Measurements from ENCODE around the gene ARID3A. TPM values are rescaled to one million over a fixed set of nuclear protein-coding genes. Genes with fewer than 3 reads are reported as not detected.

Gene ARID3A
- total and polyA plus RNA-seq, 7 donors: 2.3 to 6.7 (median 4.2) TPM

DNA sequence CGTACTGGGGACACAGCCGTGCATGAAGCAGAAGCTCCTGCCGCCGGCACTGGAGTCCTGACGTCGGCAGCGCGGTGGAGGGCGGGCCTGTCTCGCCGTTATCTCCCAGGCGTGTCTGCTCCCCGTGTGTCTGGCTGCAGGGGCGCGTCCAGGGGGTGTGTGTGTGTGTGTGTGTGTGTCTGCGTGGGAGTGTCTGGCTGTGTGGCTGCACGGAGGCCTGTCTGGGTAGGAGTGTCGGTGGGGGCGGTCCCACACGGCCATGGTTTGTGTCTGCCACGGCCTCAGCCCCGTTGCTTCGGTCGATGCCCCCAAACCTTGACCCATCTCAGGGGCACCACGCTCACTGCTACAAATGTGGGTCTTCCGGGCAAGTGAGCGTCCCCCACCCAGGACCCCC, 18.3 kb downstream of the ARID3A start:
- no peak for DNase-seq
- intact Hi-C loops (cut with DNase I): no loop called here
- peaks cover 10% of the 10 kb centered on the region for H3K4me1 ChIP-seq
- H3K27ac ChIP-seq: no peak overlapping the region
- no peak overlapping the region for H3K4me3 ChIP-seq
- ATAC-seq: no peak
- 84 to 91% (median 89%) methylated on average over 22 to 27 of the region's 27 CpGs for WGBS, 3 donors
- H3K9me3 ChIP-seq: no peaks in the 10 kb centered on the region
- H3K36me3 ChIP-seq (ENCODE audit: insufficient read depth in 1 of 2, low read depth in 1 of 2): no peaks in the 10 kb centered on the region
- H3K27me3 ChIP-seq (ENCODE audit: insufficient read depth in 3 of 3, low read length in 2 of 3): peaks cover 0 to 1% (median 0%) of the 10 kb centered on the region in 3 donors
- TF ChIP-seq, protein P1, sequence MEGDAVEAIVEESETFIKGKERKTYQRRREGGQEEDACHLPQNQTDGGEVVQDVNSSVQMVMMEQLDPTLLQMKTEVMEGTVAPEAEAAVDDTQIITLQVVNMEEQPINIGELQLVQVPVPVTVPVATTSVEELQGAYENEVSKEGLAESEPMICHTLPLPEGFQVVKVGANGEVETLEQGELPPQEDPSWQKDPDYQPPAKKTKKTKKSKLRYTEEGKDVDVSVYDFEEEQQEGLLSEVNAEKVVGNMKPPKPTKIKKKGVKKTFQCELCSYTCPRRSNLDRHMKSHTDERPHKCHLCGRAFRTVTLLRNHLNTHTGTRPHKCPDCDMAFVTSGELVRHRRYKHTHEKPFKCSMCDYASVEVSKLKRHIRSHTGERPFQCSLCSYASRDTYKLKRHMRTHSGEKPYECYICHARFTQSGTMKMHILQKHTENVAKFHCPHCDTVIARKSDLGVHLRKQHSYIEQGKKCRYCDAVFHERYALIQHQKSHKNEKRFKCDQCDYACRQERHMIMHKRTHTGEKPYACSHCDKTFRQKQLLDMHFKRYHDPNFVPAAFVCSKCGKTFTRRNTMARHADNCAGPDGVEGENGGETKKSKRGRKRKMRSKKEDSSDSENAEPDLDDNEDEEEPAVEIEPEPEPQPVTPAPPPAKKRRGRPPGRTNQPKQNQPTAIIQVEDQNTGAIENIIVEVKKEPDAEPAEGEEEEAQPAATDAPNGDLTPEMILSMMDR (IDR thresholded peaks at IDR 0.05): no peak

DNA sequence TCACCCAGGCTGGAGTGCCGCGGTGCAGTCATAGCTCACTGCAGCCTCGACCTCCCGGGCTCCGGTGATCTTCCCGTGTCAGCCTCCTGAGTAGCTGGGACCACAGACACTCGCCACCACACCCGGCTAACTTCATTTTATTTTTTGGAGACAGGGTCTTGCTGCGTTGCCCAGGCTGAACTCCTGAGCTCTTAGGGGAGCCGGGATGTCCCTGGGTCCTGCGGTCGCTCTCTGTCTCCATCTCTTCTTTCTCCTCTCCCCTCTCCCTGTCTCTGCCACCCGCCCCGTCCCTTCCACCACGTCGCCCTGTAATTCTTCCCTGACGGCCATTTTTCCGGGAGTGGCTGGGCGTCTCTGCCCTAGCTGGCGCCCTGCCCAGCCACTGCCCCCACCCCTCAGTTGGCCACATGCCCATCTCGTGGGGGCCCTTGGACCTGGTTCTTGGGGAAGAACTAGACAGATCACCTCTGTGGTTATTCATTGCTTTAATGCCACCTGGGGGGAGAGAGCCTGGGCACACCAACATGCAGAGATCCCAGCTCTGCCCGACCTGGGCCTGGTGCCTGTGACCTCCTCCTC, 18.9 kb downstream of the ARID3A start:
- TF ChIP-seq, protein P1 (IDR thresholded peaks at IDR 0.05): no peak
- WGBS, 3 donors: 68 to 76% (median 73%) methylated on average over 22 of the region's 22 CpGs
- no peaks in the 10 kb centered on the region for H3K9me3 ChIP-seq
- H3K4me1 ChIP-seq: peaks cover 10% of the 10 kb centered on the region
- H3K36me3 ChIP-seq (ENCODE audit: insufficient read depth in 1 of 2, low read depth in 1 of 2): no peaks in the 10 kb centered on the region
- peaks cover 0 to 1% (median 0%) of the 10 kb centered on the region in 3 donors for H3K27me3 ChIP-seq (ENCODE audit: insufficient read depth in 3 of 3, low read length in 2 of 3)
- H3K27ac ChIP-seq: no peak overlapping the region
- ATAC-seq (no peak), DNase-seq (no peak)
- intact Hi-C loops (cut with DNase I): no loop called here
- H3K4me3 ChIP-seq: no peak overlapping the region

DNA sequence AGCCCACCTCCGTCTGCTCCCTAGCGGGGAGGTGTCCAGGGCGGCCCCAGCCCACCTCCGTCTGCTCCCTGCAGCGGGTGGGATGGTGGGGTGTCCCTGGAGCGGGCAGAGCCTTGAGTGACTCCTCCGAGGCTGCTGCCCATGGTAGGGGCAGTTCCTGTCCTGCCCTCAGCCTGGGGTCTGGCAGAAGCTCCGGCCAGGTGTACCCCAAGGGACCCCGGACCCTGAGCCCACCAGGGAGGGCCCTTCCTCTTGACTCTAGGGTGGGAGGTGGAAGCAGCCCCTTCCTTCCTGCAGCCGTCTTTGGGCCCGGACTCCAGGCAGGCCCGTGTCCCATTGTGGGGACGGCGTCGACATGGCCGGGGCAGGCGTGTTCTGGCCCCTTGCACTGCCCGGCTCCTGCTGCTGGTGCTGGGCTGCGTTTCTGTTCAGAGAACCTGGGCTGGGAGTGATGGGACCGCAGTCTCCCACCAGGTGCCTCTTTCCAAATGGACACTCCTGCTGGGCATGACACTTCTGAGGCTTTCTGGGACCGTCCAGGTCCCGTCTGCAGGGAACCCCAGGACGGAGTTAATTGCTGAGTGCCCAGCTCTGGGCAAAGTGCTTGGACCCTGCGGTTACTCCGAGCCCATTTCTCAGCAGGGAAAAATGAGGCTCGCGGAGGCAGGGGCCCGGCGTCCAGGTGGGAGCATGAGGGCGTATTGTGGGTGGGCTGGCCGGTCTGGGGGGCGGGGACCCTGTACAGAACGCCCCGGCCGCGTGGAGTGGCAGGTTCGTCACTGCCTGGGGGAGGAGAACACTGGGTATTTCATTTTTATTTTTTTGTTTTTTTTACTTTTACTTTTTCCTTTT, 19.8 kb downstream of the ARID3A start:
- intact Hi-C loops (cut with DNase I): no loop called here
- Histone ChIP-seq H3K4me3 (no peak overlapping the region), H3K4me1 (peaks cover 5% of the 10 kb centered on the region), H3K27me3 (ENCODE audit: insufficient read depth in 3 of 3, low read length in 2 of 3) (peaks cover 0 to 1% (median 0%) of the 10 kb centered on the region in 3 donors), H3K27ac (no peak overlapping the region), H3K9me3 (no peaks in the 10 kb centered on the region), H3K36me3 (ENCODE audit: insufficient read depth in 1 of 2, low read depth in 1 of 2) (no peaks in the 10 kb centered on the region)
- no peak for ATAC-seq
- 82 to 86% (median 86%) methylated on average over 36 to 37 of the region's 37 CpGs for WGBS, 3 donors
- no peak for DNase-seq
- TF ChIP-seq, protein P1 (IDR thresholded peaks at IDR 0.05): no peak

DNA sequence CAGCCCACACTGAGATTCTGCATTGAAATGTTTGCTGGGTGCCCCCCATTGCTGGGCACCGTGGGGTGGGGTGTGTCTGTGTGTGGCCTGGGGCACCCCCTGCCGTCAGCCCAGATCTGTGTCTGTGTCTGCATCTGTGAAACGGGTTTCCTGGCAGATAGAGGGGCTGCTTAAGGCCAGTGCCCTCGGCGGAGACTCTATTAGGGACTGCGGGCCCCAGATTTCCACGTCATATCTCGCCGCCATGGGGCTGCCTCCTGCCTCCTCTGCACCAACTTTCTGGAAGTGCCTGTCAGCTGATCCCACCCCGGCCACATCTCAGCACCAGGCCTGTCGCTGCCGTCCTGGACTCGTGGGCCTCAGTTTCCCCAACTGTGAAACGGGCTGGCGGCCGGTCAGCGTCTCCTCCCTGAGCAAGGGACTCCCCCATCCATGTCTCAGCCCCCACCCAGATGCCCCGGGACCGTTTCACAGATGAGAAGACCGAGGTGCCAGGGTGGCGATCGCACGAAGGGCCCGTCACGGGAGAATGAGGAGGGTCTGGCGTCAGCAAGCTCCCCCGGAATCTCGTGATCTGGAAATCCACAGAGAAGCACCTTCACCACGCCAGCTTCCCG, 21.4 kb downstream of the ARID3A start:
- Histone ChIP-seq H3K9me3 (no peaks in the 10 kb centered on the region), H3K4me1 (no peaks in the 10 kb centered on the region), H3K27me3 (ENCODE audit: insufficient read depth in 3 of 3, low read length in 2 of 3) (no peaks in the 10 kb centered on the region), H3K27ac (no peak overlapping the region), H3K36me3 (ENCODE audit: insufficient read depth in 1 of 2, low read depth in 1 of 2) (no peaks in the 10 kb centered on the region), H3K4me3 (no peak overlapping the region)
- WGBS, 3 donors: 86 to 91% (median 90%) methylated on average over 30 of the region's 30 CpGs
- TF ChIP-seq, protein P1 (IDR thresholded peaks at IDR 0.05): no peak
- no peak for DNase-seq
- intact Hi-C loops (cut with DNase I): no loop called here
- no peak for ATAC-seq
